ENCODE data around the gene PDGFRB. TPM values are rescaled to one million over a fixed set of nuclear protein-coding genes. Genes with fewer than 3 reads are reported as not detected.
A peak's percentile ranks its signal among the peaks of the same experiment; 100 is the strongest.

The PDGFRB gene
- total and polyA plus RNA-seq, 4 donors: 5.2 to 13.1 (median 8.3) TPM

- no peaks in the 10 kb centered on the region for H3K9me3 ChIP-seq (ENCODE audit: control insufficient read depth in 4 of 4, low read length in 3 of 4)
- no peak overlapping the region for H3K9ac ChIP-seq (ENCODE audit: low read depth in 1 of 2, low read length in 2 of 2)
- no peak for DNase-seq (ENCODE audit: low spot score)
- H3K27me3 ChIP-seq (ENCODE audit: control insufficient read depth in 4 of 4, insufficient read depth in 4 of 4, low read length in 3 of 4): no peaks in the 10 kb centered on the region
- no peaks in the 10 kb centered on the region for H3K36me3 ChIP-seq (ENCODE audit: control insufficient read depth in 4 of 4, insufficient read depth in 3 of 4, low read depth in 1 of 4, low read length in 3 of 4)
- WGBS: 87% methylated on average over 11 of the region's 11 CpGs
- H3K4me1 ChIP-seq (ENCODE audit: control insufficient read depth in 4 of 4, insufficient read depth in 4 of 4, low read length in 3 of 4): peaks cover 0 to 12% (median 1%) of the 10 kb centered on the region in 4 donors
- peak overlapping the region in 1 of 2 donors; percentile 46 for H3K27ac ChIP-seq (ENCODE audit: low read depth in 1 of 2, low read length in 2 of 2)
- no peak overlapping the region for H3K4me3 ChIP-seq (ENCODE audit: low read depth in 1 of 3, low read length in 3 of 3)
- TF ChIP-seq ZBTB33 (IDR thresholded peaks at IDR 0.05) (no peak), GABPA (IDR thresholded peaks at IDR 0.05 in 1 of 2, conservative IDR thresholded peaks at IDR 0.05 in 1 of 2) (no peak), ATF3 (IDR thresholded peaks at IDR 0.05) (no peak), YY1 (IDR thresholded peaks at IDR 0.05) (no peak)
These were observed 7.3 kb downstream of the PDGFRB start for GRCh38 chr5:150148117-150148927.

- H3K4me3 ChIP-seq (ENCODE audit: low read depth in 1 of 3, low read length in 3 of 3): no peak overlapping the region
- H3K4me1 ChIP-seq (ENCODE audit: control insufficient read depth in 4 of 4, insufficient read depth in 4 of 4, low read length in 3 of 4): peaks cover 0 to 12% (median 4%) of the 10 kb centered on the region in 4 donors
- TF ChIP-seq YY1 (IDR thresholded peaks at IDR 0.05) (no peak), ZBTB33 (IDR thresholded peaks at IDR 0.05) (no peak), RAD21 (IDR thresholded peaks at IDR 0.05) (no peak), GABPA (IDR thresholded peaks at IDR 0.05 in 1 of 2, conservative IDR thresholded peaks at IDR 0.05 in 1 of 2) (no peak), RXRA (IDR thresholded peaks at IDR 0.05) (no peak), FOXA2 (IDR thresholded peaks at IDR 0.05) (no peak), TAF1 (conservative IDR thresholded peaks at IDR 0.05) (no peak), JUND (IDR thresholded peaks at IDR 0.05) (no peak), FOXA1 (IDR thresholded peaks at IDR 0.05) (no peak), HNF4G (IDR thresholded peaks at IDR 0.05) (no peak), MAX (IDR thresholded peaks at IDR 0.05) (no peak), HNF4A (conservative IDR thresholded peaks at IDR 0.05) (no peak), NR2F2 (IDR thresholded peaks at IDR 0.05) (no peak), SP1 (IDR thresholded peaks at IDR 0.05) (no peak), REST (IDR thresholded peaks at IDR 0.05) (no peak), EGR1 (IDR thresholded peaks at IDR 0.05; ENCODE audit: low read depth in 2 of 2) (no peak), CTCF (IDR thresholded peaks at IDR 0.05; ENCODE audit: low read depth, low read length, missing input control) (no peak), ATF3 (IDR thresholded peaks at IDR 0.05) (no peak)
- H3K9me3 ChIP-seq (ENCODE audit: control insufficient read depth in 4 of 4, low read length in 3 of 4): no peaks in the 10 kb centered on the region
- DNase-seq (ENCODE audit: low spot score): no peak
- H3K27ac ChIP-seq (ENCODE audit: low read depth in 1 of 2, low read length in 2 of 2): peak overlapping the region; percentile 23 to 46
- no peak overlapping the region for H3K9ac ChIP-seq (ENCODE audit: low read depth in 1 of 2, low read length in 2 of 2)
- WGBS: 81% methylated on average over 7 of the region's 7 CpGs
- no peaks in the 10 kb centered on the region for H3K27me3 ChIP-seq (ENCODE audit: control insufficient read depth in 4 of 4, insufficient read depth in 4 of 4, low read length in 3 of 4)
- no peaks in the 10 kb centered on the region for H3K36me3 ChIP-seq (ENCODE audit: control insufficient read depth in 4 of 4, insufficient read depth in 3 of 4, low read depth in 1 of 4, low read length in 3 of 4)
These were observed 8.0 kb downstream of the PDGFRB start for GRCh38 chr5:150147670-150148069.
